HG02678 (cell line): ENCODE data around the gene LMBRD2.

ENCODE experiments used
- ATAC-seq: cut with Tn5 transposase; IDR thresholded peaks from one replicate; pipeline ENCODE4 v1.9.1; 2021; ENCODE audit warnings: mild to moderate bottlenecking, moderate library complexity; ENCODE audit not compliant: unreplicated experiment

LMBRD2 gene

GRCh38 chr5:36054647-36055046, 97.0 kb downstream of the LMBRD2 start:
- ATAC-seq, result no peak

- ATAC-seq, result no peak
Observed at GRCh38 chr5:36052538-36052937, 99.1 kb downstream of the LMBRD2 start.

DNA sequence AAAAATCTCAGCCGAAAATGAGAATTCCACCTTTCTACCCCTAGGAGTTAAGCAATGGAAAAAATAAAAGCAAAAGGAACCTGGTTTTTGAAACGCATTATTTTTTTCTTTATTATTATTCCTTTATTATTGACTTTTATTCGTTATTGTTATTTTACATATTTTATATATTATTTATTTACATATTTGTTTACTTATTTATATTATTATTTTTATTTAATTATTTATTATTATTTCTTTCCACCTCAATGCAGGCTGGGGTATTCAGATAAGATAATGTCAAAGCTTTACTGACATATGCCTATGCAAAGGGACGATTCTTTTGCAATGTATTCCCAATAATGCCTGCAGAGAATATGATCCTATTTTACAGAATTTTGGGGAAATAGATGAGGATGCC, 101.7 kb downstream of the LMBRD2 start:
- ATAC-seq, result no peak
